HG02970 (cell line): ENCODE measurements around the gene EFCC1.

Experiments
- ATAC-seq: cut with Tn5 transposase; IDR thresholded peaks from one replicate; pipeline ENCODE4 v1.9.1; 2021; ENCODE audit warnings: mild to moderate bottlenecking, moderate library complexity, moderate number of reproducible peaks; ENCODE audit not compliant: unreplicated experiment, low FRiP score

Gene EFCC1

DNA sequence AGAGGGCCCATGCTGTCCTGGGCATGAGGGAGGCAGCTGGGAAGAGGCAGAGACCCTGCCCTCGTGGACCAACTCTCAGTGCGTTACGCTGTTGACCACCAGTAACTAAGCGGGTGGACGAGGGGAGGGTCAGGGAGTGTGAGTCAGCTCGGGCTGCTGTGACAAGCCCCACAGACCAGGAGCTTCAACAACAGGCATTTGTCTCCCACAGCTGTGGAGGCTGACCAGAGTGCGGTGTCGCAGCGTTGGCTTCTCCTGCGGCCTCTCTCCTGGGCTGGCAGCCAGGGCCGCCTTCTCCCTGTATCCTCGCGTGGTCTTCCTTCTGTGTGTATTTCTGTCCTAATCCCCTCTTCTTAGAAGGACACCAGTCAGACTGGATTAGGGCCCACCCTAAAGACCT, 13.0 kb downstream of the EFCC1 start:
- ATAC-seq = no peak

DNA sequence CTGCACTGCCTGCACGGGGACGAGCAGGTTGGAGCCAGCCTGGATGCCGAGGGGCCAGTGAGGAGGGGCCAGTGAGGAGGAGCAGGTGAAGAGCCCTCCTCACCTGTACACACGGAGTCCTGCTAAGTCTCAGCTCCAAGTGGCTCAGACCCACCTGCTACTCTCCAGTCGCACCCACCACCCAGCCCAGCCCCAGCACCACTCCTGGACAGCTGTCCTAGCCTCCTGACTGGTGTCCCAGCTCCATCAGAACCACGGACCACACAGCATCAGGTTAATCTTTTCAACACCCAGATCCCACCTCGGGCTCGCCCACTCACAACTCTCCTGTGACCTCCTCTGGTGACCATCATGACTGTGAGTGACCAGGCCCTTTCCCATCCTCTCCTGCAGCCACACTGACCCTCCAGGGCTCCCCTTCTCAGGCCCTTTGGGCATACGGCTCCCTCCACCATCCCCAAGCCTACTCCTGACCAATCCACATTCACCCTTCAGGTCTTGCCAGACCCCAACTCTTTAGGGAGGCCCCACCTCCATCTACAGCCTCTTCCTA, 13.8 kb downstream of the EFCC1 start:
- ATAC-seq = no peak

- ATAC-seq = no peak
These were observed 14.4 kb downstream of the EFCC1 start for GRCh38 chr3:129015388-129016105.

DNA sequence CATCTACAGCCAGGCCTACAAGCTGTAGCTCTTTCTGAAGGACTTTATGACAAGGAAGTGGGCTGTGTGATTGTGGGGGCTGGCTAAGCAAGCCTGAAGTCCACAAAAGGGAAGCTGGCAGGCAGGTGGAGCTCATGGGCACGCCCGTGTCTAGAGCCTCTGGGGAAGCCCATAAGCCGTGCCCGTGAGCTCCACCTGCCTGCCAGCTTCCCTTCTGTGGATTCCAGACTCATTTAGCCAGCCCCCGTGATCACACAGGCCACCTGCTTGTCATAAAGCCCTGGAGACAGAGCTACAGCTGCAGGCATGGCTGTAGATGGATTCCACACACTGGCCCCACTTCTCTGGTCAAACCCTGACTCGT, 15.2 kb downstream of the EFCC1 start:
- ATAC-seq = no peak

DNA sequence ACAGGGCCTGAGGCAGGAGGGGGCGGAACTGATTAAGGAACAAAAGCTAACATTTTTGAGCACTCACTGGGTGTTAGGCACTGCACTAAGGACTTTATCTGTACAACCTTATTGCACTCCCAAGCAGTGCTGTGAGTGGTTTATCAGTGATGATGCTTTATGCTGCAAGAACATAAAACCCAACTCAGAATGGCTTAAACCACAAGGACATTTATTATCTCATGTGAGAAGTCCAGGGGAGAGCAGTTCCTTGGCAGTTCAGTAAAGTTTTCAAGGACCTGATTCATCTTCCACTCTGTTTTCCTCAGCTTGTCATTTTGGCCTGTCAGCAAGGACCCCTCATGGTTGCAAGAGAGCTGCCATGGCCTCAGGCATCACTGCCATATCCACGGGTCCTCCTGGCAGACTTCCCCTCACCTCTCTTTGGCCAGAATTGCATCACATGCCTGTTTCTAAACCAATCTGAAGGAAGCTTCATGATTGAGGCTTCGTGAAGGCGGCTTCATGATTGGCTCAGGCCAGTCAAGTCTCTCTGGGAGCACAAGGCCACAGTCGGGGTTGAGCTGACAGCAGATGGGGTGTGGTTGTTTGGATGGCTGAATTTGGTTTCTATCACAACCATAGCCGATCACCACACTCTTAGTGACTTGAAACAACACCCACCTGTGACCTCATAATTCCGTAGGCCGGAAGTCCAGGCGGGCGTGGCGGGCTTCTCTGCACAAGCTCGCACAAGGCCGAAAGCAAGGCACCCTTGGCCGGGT, 15.8 kb downstream of the EFCC1 start:
- ATAC-seq = no peak

- no peak for ATAC-seq
These were observed 16.4 kb downstream of the EFCC1 start for GRCh38 chr3:129017484-129017899.

DNA sequence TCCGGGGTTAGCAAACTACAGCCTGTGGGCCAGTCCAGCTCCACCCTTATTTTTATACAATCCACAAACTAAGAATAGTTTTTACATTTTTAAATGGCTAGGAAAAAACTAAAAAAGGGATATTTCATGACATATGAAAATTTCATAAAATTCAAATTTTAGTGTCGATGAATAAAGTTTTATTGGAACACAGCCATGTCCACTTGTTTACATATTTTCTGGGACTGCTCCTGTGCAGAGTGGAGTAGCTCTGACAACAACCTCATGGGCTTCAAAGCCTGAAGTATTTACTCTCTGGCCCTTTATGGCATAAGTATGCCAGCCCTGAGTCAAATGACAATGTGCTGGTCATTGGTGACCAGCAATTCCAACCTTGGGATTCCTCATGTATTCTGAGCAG, 17.2 kb downstream of the EFCC1 start:
- no peak for ATAC-seq

GRCh38 chr3:129018751-129019150, 17.6 kb downstream of the EFCC1 start:
- no peak for ATAC-seq

DNA sequence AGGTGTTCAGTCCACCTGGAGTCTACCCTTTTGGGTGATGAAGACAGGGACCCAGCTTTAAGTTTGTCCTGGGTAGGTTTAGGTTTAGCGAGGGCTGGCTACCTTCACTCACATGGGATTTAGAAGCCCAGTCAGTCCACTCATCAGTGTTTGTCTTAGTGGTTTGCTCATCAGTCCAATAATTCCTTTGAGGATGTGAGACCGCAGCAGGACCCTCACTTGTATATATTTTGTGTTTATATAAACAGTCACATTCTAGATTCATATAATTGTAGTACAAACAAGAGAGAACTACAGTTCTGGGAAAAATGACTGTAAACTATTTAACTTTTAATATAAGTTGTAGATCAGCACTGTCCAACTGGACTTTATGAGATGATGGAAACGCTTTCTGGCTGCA, 18.2 kb downstream of the EFCC1 start:
- no peak for ATAC-seq

- ATAC-seq = no peak
These were observed 19.6 kb downstream of the EFCC1 start for GRCh38 chr3:129020691-129021090.

- no peak for ATAC-seq
These were observed 20.0 kb downstream of the EFCC1 start for GRCh38 chr3:129021140-129021551.

DNA sequence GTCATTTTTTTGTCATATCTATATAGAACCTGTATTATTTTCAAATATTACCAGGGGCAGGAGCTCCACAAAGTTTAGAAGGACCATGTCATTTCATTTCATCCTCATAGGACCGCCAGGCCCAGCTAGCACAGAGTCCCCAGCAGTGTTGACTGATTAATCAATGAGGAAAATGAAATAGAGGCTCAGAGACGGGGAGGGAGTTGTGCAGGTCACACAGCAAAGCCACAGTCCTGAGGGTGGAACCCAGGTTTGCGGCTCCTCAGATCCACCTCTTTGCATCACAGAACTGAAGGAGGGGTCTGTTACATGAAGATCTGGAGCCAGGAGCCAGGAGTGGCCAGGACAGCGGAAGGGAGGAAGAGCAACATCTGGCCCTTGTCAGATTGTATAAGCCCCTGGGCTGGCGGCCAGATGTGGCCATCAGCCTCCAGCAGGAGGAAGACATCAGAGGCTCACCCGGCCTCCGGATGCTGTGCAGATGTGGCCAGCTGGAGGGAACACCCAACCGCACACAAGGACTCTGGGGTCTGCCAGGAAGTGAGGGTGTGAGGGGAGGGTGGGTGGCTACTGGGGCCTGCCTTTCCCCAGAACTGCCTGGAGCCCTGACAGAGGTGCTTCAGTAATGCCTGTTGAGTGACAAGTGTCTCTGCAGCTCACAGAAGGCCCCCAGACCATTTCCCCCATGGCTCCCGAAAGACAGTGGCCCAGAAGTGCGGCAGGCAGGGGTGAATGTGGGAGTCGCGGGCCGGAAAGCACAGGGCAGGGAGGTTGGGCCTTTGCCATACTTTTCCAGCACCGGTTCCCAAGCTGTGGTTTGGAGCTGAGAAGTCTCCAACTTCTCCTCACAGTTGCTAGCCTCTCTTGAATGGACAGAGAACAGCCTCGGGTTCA, 21.3 kb downstream of the EFCC1 start:
- ATAC-seq = no peak

DNA sequence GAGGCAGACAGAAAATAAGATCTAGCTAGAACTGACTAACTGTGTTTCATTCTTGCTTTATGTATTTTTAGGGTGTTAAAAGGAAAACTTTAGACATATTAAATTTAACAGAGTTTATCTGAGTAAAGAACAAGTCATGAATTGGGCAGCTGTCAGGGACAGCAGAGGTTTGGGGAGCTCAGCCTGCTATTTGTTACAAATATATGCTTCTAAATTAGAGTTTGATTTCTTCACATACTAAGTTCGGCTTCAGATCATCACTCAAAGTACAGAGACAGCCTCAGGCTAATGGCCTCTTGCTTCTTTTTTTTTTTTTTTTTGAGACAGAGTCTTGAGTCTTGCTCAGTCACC, 21.9 kb downstream of the EFCC1 start:
- no peak for ATAC-seq

- ATAC-seq = no peak
These were observed 22.8 kb downstream of the EFCC1 start for GRCh38 chr3:129023909-129024308.

DNA sequence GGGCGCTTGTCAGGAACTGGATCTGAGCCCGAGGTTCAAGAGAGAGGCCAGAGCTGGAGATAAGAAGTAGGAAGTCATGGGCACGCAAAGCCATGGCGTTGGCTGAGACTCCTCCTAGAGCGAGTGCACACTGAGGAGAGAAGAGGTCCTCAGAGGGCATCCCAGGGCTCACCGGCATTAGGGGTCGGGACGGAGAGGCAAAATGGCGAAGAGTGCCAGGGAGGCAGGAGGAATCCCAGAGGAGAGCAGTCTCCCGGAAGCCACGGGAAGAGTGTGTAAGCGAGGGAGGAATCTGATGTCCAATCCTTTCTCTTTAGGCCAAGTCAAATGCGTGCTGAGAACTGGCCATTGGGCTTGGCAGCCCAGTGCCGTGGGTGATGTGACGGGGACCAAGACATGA, 24.0 kb downstream of the EFCC1 start:
- no peak for ATAC-seq

GRCh38 chr3:129025691-129026435, 24.8 kb downstream of the EFCC1 start:
- no peak for ATAC-seq

DNA sequence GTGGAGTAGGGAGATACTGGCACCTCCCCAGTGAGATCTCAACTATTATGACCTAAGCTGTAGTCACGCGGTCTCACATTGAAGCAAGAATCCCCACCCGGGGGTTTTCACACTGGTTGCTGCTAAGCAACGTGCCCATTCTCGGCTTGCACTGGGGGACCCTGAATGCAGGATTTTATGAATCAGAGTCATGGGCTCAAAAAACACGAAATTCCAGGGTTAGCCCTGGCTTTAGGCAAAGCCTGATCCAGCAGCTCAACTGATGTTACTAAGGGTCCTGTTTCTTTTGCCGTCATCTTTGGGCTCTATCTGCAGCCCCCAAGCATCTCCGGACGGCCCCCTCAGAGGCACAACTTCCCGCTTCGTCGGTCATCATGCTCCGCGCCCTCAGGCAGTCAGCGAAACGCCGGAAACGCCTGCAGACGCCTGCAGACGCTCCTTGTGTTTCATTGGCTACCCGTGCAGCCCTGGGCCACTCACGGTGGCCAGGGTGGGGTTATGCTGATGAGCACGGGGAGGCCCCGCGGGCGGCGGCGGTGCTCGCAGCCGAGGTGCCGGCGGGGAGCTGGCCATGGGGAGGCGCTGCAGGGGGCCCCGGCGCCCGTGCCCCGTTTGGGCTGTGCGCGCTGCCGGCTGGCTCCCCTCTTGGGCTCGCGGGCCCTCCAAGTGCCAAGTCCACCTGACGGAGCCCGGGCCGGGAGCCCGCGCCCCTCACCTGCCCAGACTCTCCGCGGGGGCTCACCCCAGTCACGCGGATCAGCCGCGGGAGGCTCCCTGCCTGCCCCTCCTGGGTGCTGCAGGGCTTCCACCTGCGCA, 25.8 kb downstream of the EFCC1 start:
- ATAC-seq = peak; percentile 90

DNA sequence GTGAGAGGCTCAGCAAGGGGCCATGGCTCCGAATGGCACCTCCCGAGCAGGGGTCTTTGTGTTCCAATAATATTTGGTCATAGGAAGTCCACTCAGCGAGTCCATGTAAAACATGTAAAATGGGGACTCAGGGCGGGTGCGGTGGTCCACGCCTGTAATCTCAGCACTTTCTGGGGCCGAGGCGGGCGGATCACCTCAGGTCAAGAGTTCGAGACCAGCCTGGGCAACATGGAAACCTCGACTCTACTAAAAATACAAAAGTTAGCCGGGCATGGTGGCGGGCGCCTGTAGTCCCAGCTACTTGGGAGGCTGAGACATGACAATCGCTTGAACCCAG, 26.4 kb downstream of the EFCC1 start:
- ATAC-seq = no peak

DNA sequence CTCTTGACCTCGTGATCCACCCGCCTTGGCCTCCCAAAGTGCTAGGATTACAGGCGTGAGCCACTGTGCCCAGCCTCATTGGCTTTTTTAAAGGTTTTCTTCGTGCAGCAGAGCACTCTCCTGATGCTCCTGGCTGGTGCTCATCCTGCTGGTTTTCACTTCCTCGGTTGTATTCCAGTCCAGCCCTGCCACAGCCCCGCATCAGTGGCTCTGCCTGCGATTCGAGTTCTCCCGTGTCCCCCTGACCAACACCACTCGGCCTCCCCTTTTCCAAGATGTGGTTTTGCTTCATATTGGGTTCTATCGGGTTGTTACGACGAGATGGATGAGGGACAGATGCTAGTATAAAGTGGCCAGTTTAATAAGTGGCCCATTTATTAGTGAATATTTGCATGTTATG, 27.8 kb downstream of the EFCC1 start:
- ATAC-seq = no peak

DNA sequence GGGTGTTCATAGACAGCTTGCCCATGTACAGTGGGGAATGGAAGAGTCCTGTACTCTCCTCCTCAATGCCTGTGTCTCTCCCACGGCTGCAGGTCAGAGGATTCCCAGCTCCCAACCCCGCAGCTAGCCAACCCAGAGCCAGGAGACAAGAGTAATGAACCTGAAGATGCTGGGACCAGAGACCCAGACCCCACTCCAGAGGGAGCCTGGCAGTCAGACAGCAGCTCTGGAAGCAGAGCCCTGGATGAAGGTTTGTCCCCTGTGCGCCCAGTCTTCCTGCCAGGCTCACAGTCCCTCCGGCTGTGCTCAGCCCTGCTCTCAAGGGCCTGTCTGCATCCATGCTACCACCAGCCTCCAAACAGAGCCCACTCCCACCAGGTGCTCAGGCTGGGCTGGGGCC, 29.5 kb downstream of the EFCC1 start:
- ATAC-seq = no peak
